Left renal pelvis (tissue), 4 donors: ENCODE results near the gene IL11. TPM values are rescaled to one million over a fixed set of nuclear protein-coding genes. Genes with fewer than 3 reads are reported as not detected.
"Not testable (repeated sequence)": the region's sequence is repeated elsewhere in the genome, so short reads cannot be mapped to it uniquely, and the experiment has no call there.

ENCODE experiments used
- DNase-seq, 4 donors: peaks; one replicate each; pipeline ENCODE4 v3.0.0-alpha.2; 2013; ENCODE audit warnings: low read depth in 4 of 4, low spot score in 3 of 4
- polyA plus RNA-seq, 4 donors: library from polyadenylated mRNA; unstranded; fragments of 120-200 nt; gene quantifications; one replicate each; pipeline ENCODE4 v1.2.1, GENCODE V29; 2013; ENCODE audit not compliant: insufficient read length in 4 of 4

The IL11 gene
- polyA plus RNA-seq: 1 to 10 TPM in 2 of 4 donors, under 1 TPM in 2; 0.79 to 1.7 (median 1.1) TPM

- DNase-seq: no peak
Measured at GRCh38 chr19:55370305-55370988, at the start of gene IL11. IL11 (minus strand) TSS chr19:55370463; CDS start chr19:55370310, 153 bp downstream.

GRCh38 chr19:55419624-55420236 lies 49.5 kb upstream of the IL11 start:
- no peak for DNase-seq

- DNase-seq: no peak
Measured at GRCh38 chr19:55419103-55419502, 48.8 kb upstream of the IL11 start.

- DNase-seq: peak; percentile 52 to 72 (median 58)
Measured at GRCh38 chr19:55418185-55418584, 47.9 kb upstream of the IL11 start.

GRCh38 chr19:55410168-55410567 lies 39.9 kb upstream of the IL11 start:
- no peak for DNase-seq

GRCh38 chr19:55409179-55409578 lies 38.9 kb upstream of the IL11 start:
- DNase-seq: not testable (repeated sequence)

GRCh38 chr19:55408533-55408872 lies 38.2 kb upstream of the IL11 start:
- no peak for DNase-seq

GRCh38 chr19:55407800-55408532 lies 37.7 kb upstream of the IL11 start:
- DNase-seq: peak; percentile 97 to 98 (median 98)

GRCh38 chr19:55407550-55407799 lies 37.2 kb upstream of the IL11 start, which contains the start of gene UBE2S:
UBE2S (minus strand) TSS chr19:55407788; CDS start chr19:55407589, 199 bp downstream.
- not testable (repeated sequence) for DNase-seq

- no peak for DNase-seq
Measured at GRCh38 chr19:55406826-55407549, 36.7 kb upstream of the IL11 start.

GRCh38 chr19:55406091-55406825 lies 36.0 kb upstream of the IL11 start:
- no peak for DNase-seq

GRCh38 chr19:55405638-55406037 lies 35.4 kb upstream of the IL11 start:
- DNase-seq: no peak

GRCh38 chr19:55402509-55402908 lies 32.2 kb upstream of the IL11 start:
- no peak for DNase-seq

GRCh38 chr19:55401390-55401789 lies 31.1 kb upstream of the IL11 start:
- not testable (repeated sequence) for DNase-seq

GRCh38 chr19:55400281-55401087 lies 30.2 kb upstream of the IL11 start:
- no peak for DNase-seq

- DNase-seq: no peak
Measured at GRCh38 chr19:55398200-55398925, 28.1 kb upstream of the IL11 start.

- no peak for DNase-seq
Measured at GRCh38 chr19:55392820-55393761, 22.8 kb upstream of the IL11 start.
